Measurements from ENCODE around the gene CDH18.

- TF ChIP-seq EZH2phosphoT487 (IDR thresholded peaks at IDR 0.05; ENCODE audit: insufficient read depth, low read depth): no peak
- TF ChIP-seq EZH2 (IDR thresholded peaks at IDR 0.05; ENCODE audit: insufficient read depth, poor library complexity, severe bottlenecking): no peak
Measured at GRCh38 chr5:20032896-20033295, 44.9 kb upstream of the CDH18 start.

Data from GM23248 (cell line).